ENCODE results near the gene RGMB. TPM values are rescaled to one million over a fixed set of nuclear protein-coding genes. Genes with fewer than 3 reads are reported as not detected.

RGMB gene
- total RNA-seq, 1 donor = 70.9 TPM

DNA sequence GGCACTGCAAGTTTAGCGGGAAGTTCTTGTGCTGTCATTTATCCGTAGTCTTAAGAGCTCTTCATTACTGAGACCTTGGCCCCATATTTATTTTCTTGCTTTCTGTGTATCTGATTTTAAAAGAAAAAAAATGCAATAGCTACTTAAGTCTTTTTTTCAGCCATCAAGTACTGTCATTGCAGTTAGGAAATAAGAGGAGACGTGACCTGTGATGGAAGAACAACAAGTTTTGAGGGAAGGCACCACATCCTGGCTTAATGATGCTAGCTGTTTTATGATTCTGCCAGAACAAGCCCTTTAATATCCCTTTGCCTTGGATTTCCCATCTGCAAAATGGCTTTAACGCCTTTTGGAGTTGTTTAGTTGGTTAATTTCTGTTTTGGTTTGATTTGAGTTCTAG is 3.8 kb downstream of the RGMB start:
- peaks cover 68% of the 10 kb centered on the region for H4K20me1 ChIP-seq (ENCODE audit: insufficient read depth, low read length)
- no peak for DNase-seq (ENCODE audit: insufficient read length, low spot score, missing footprints)
- peak overlapping the region; percentile 78 for H3K4me3 ChIP-seq (ENCODE audit: insufficient read depth, low read length)
- no peaks in the 10 kb centered on the region for H3K9me3 ChIP-seq (ENCODE audit: low read depth, low read length)
- no peaks in the 10 kb centered on the region for H3K27me3 ChIP-seq (ENCODE audit: insufficient read depth, low read length)
- H3K36me3 ChIP-seq (ENCODE audit: insufficient read depth, low read length) = peaks cover 48% of the 10 kb centered on the region
- TF ChIP-seq CTCF (IDR thresholded peaks at IDR 0.05; ENCODE audit: extremely low read depth, low read depth, low read length) = no peak
- peaks cover 60% of the 10 kb centered on the region for H3K4me1 ChIP-seq (ENCODE audit: insufficient read depth, low read length)
- H3K4me2 ChIP-seq (ENCODE audit: insufficient read depth, low read length) = peak overlapping the region; percentile 80
- H2AFZ ChIP-seq (ENCODE audit: low read length) = no peak overlapping the region
- peaks cover 95% of the 10 kb centered on the region for H3K79me2 ChIP-seq (ENCODE audit: insufficient read depth, low read length)
- peak overlapping the region; percentile 4 for H3K27ac ChIP-seq (ENCODE audit: low read depth, low read length)

- DNase-seq (ENCODE audit: insufficient read length, low spot score, missing footprints) = no peak
- Histone ChIP-seq H3K36me3 (ENCODE audit: insufficient read depth, low read length) (peaks cover 65% of the 10 kb centered on the region), H3K4me1 (ENCODE audit: insufficient read depth, low read length) (peaks cover 62% of the 10 kb centered on the region), H3K4me3 (ENCODE audit: insufficient read depth, low read length) (peak overlapping the region; percentile 24), H2AFZ (ENCODE audit: low read length) (no peak overlapping the region), H3K27ac (ENCODE audit: low read depth, low read length) (peak overlapping the region; percentile 46), H3K9me3 (ENCODE audit: low read depth, low read length) (no peaks in the 10 kb centered on the region), H3K4me2 (ENCODE audit: insufficient read depth, low read length) (peak overlapping the region; percentile 80), H4K20me1 (ENCODE audit: insufficient read depth, low read length) (peaks cover 81% of the 10 kb centered on the region), H3K79me2 (ENCODE audit: insufficient read depth, low read length) (peaks cover 100% of the 10 kb centered on the region), H3K27me3 (ENCODE audit: insufficient read depth, low read length) (no peaks in the 10 kb centered on the region)
- no peak for TF ChIP-seq CTCF (IDR thresholded peaks at IDR 0.05; ENCODE audit: extremely low read depth, low read depth, low read length)
Measured at GRCh38 chr5:98779264-98779877, 5.9 kb downstream of the RGMB start.

DNA sequence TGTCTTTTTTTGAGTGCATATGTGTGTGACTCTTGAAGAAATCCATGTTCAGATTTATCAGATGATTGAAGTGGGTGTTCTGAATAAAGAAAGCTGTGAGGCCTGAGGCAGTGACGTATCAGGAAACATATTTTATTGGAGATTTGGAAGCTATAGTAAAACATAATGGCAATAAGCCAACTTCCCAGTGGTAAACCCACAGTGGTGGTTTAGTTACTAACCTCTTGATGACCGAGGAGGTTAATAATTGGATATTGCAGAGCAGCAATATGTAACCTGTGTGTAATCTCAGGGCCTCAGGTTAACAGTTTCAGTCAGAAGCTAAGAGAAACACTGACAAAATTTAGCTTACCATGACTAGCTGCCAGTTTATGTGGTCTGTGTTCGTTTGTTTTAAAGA is 6.9 kb downstream of the RGMB start:
- Histone ChIP-seq H3K4me3 (ENCODE audit: insufficient read depth, low read length) (no peak overlapping the region), H3K4me1 (ENCODE audit: insufficient read depth, low read length) (peaks cover 71% of the 10 kb centered on the region), H3K27me3 (ENCODE audit: insufficient read depth, low read length) (no peaks in the 10 kb centered on the region), H3K79me2 (ENCODE audit: insufficient read depth, low read length) (peaks cover 100% of the 10 kb centered on the region), H3K9me3 (ENCODE audit: low read depth, low read length) (no peaks in the 10 kb centered on the region), H3K36me3 (ENCODE audit: insufficient read depth, low read length) (peaks cover 61% of the 10 kb centered on the region), H3K4me2 (ENCODE audit: insufficient read depth, low read length) (peak overlapping the region; percentile 80), H4K20me1 (ENCODE audit: insufficient read depth, low read length) (peaks cover 81% of the 10 kb centered on the region), H2AFZ (ENCODE audit: low read length) (no peak overlapping the region), H3K27ac (ENCODE audit: low read depth, low read length) (peak overlapping the region; percentile 46)
- TF ChIP-seq CTCF (IDR thresholded peaks at IDR 0.05; ENCODE audit: extremely low read depth, low read depth, low read length) = no peak
- DNase-seq (ENCODE audit: insufficient read length, low spot score, missing footprints) = peak; percentile 83

DNA sequence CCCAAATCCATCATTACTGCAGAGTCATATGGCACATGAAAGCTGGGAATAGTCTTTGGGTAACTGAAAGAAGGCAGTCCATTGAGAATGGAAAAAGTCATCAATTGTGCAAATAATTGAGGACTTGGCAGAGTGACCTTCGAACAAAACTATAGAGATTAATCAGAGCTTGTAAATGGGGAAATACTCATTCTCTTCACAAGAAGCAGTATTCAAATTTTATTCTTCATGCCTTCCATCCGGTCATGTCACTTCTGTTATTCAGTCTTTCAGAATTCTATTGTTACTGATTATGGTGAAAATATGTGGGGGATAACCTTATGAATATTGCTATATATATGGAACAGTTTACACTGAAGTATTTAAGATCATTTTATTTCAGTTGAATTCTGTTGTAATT is 8.1 kb downstream of the RGMB start:
- peaks cover 69% of the 10 kb centered on the region for H3K36me3 ChIP-seq (ENCODE audit: insufficient read depth, low read length)
- no peaks in the 10 kb centered on the region for H3K9me3 ChIP-seq (ENCODE audit: low read depth, low read length)
- H3K4me1 ChIP-seq (ENCODE audit: insufficient read depth, low read length) = peaks cover 75% of the 10 kb centered on the region
- peaks cover 100% of the 10 kb centered on the region for H3K79me2 ChIP-seq (ENCODE audit: insufficient read depth, low read length)
- peaks cover 83% of the 10 kb centered on the region for H4K20me1 ChIP-seq (ENCODE audit: insufficient read depth, low read length)
- no peak overlapping the region for H2AFZ ChIP-seq (ENCODE audit: low read length)
- DNase-seq (ENCODE audit: insufficient read length, low spot score, missing footprints) = no peak
- no peaks in the 10 kb centered on the region for H3K27me3 ChIP-seq (ENCODE audit: insufficient read depth, low read length)
- no peak overlapping the region for H3K27ac ChIP-seq (ENCODE audit: low read depth, low read length)
- TF ChIP-seq CTCF (IDR thresholded peaks at IDR 0.05; ENCODE audit: extremely low read depth, low read depth, low read length) = no peak
- no peak overlapping the region for H3K4me3 ChIP-seq (ENCODE audit: insufficient read depth, low read length)
- H3K4me2 ChIP-seq (ENCODE audit: insufficient read depth, low read length) = peak overlapping the region; percentile 4

Data from osteoblast (primary cell).